GM19438 (cell line): Measurements from ENCODE around the gene CADM1.

Experiments used
- ATAC-seq: cut with Tn5 transposase; IDR thresholded peaks from one replicate; pipeline ENCODE4 v1.9.1; 2021; ENCODE audit warnings: low read depth; ENCODE audit not compliant: unreplicated experiment

CADM1 gene

GRCh38 chr11:115290893-115291292, 213.3 kb downstream of the CADM1 start:
- no peak for ATAC-seq

DNA sequence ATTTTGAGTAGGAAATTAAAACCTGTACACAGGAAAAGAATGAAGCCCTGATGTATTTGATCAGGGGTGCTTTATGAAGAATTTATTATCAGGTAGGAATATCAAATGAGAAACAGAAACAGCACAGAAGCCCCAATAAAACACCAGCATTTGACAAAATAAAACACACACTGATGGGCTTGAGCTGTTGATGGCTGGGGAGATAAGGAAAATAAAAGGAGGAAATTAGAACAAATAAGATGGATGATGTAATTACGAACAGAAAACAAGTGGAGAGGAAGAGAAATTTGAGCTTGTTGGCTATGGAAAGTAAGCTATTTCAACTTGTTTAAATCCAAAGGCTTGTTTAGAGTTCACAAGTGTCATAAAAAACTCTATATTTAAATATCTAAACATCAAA, 213.7 kb downstream of the CADM1 start:
- ATAC-seq: no peak

DNA sequence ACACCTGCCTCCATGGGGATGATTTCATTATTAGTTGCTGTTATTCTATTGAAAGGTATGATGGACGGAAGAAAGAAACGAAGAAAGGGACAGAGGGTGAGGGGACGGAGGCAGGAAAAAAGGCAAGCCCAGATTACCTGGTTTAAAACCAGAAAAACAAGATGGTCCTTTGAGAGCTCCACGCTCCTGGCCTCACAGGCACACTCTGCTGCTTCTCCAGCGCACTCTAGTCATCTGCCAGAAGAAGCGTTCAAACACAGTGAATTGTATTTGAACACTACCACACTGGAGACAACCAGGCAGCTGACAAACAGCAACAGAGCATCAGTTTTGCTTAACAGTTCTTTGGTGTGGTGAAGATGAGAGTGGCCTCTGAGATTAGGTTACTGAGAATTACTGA, 216.9 kb downstream of the CADM1 start:
- ATAC-seq: no peak

DNA sequence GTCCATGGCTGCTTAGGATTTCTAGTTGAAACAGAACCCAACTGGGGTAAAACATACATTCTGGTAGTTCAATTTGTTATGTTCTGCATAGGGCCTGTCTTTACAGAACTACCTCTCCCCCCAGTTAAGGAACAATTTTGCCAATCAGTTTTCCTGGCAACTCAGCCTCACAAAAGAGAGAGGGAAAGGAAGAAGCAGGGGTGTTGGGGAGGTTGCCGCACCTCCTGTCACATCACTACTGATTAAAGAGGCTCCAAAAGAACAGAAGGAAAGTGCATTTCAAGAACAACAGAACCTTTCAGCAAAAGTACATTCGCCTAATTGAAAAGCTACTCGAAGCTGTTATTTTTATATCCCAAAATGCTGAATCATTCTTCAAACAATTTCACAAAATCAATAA, 217.6 kb downstream of the CADM1 start:
- no peak for ATAC-seq

DNA sequence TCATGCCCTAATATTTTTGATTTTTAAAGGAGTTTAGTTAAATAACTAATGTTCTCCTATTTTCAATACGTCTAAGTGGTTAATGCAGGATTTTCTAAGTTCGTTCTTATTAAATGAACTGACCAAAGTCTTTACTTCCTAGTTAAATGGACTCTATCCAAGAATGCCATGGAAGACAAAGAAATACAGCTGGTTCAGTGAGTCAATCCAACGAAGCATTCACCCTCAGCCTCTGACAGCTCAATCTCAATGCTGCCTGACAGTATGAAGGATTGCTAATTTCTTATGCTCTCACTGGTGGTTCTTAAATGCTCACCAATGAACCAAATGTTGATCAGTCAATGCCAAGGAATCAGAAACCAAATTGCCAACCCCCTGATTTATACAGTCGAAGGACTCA, 219.4 kb downstream of the CADM1 start:
- ATAC-seq: no peak

DNA sequence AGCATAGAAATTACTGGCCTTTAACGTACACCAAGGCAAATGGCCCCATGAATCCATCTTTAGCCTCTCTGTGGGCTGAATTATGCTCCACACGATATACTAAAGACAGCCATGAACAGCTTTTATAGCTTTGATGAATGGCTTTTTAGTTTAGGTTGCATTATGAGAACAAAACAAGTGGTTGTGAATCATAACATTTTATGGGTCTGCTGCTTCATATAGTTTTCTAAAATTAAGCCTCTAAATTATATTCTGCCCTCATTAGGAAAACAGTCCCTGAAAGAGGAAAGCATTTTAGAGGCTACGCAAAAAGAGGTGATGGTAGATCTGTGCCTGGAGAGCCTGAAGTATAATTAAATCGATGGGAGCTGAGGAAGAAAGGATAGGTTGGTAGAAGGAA, 221.3 kb downstream of the CADM1 start:
- ATAC-seq: no peak

- ATAC-seq: no peak
These were observed 223.4 kb downstream of the CADM1 start for GRCh38 chr11:115280775-115281174.

GRCh38 chr11:115279813-115280761, 224.1 kb downstream of the CADM1 start:
- no peak for ATAC-seq

DNA sequence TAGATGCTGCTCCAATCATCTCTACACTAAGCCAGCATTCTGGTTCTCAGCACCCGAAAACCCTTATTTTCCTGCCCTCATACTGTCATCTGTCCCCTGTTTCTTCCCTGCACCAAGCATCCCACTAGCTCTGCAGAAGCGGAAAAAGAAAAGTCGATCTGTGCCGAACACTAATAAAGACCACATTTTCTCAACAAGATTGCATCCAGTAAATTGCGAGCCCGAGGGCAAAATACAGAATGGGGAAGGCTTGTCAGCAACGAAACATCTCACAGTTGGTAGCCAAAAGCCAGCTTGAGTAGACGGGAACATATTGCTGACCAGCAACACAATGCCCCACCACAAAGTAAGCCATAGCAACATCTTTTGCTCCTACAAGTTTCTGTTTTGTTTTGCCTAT, 227.4 kb downstream of the CADM1 start:
- ATAC-seq: no peak

DNA sequence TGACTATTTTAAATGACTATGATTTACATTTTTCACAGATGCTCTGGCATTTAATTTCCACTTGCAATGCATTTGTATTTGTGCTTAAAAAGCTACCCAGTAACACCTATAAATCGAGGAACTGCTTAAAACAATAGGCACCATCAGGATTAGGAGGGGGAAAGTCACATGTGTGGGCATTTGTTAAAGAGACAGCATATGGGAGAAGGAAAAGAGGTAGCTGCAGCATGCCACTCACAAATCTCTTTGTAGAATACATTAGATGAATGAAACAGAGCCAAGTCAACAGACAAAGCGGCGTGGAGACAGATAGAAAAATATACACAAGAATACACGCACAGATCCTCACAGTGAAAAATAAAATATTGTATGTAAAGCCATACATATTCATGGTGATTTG, 228.0 kb downstream of the CADM1 start:
- no peak for ATAC-seq

- ATAC-seq: no peak
These were observed 229.2 kb downstream of the CADM1 start for GRCh38 chr11:115275045-115275444.

GRCh38 chr11:115272925-115273324, 231.3 kb downstream of the CADM1 start:
- ATAC-seq: no peak

- ATAC-seq: no peak
These were observed 232.6 kb downstream of the CADM1 start for GRCh38 chr11:115271643-115272042.

GRCh38 chr11:115269191-115269950, 234.8 kb downstream of the CADM1 start:
- ATAC-seq: no peak

GRCh38 chr11:115267871-115268270, 236.3 kb downstream of the CADM1 start:
- ATAC-seq: no peak

GRCh38 chr11:115267238-115267781, 236.9 kb downstream of the CADM1 start:
- no peak for ATAC-seq

DNA sequence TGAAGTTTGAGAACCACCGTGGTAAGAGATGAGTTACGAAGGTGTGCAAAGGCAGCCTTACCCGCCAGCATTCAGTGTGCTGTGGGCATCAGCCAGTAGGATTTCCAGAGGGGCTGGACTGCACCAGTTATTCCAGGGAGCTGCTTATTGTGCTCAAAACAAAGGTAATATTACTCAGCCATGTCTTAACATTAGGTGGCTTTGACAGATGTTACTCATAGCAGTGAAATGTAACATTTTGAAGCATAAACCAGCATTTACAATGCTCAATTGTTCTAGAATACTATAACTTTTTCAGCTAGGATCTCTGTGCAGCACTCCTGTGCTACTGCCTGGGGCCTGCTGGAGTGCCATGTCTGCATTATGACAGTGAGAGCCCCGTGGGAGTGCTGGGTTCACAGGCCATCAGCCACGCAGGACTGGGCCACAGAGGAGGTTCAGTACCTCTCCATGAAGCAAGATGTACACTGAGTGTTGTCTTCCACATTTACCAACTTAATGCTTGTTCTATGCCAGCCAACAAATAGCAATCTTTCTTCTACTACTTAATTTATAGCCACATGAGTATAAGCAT, 238.1 kb downstream of the CADM1 start:
- ATAC-seq: no peak

DNA sequence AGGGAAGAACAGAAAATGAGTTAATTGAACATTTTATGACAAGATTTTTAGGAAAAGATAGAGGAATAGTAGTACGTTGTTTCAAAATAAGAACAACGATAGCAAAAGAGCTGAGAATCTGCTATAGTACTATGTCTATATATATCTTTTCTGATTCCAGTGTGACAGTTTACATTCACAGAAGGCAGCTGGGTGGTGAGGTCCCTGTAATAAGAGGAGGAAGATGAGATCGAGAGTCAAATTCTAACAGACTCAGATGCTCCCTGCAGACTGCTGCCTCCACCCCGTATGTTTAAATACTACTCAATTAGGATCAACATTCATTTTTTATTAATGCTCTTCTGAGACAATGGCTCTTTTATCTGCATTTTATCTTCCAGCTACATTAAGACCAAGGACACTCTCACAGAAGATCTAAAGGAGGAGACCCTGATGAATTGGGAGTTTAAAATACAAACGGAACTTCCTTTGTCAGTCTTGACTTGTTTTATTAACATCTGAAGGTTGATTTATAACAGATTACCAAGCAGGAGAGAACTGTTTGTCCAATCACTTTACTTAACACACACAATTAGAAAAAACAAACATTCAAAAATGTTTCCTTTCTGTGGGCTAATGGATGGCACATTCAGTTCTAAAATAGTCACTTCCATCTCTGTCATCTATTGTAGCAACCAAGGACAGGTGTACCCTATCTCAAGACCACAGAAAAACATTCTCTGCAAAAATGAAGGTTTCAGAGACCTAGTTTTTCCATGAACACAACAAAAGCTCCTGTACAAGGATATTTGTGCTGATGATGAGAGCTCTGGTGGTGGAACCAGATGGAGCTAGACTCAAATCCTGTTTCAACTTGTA, 240.2 kb downstream of the CADM1 start:
- ATAC-seq: no peak

DNA sequence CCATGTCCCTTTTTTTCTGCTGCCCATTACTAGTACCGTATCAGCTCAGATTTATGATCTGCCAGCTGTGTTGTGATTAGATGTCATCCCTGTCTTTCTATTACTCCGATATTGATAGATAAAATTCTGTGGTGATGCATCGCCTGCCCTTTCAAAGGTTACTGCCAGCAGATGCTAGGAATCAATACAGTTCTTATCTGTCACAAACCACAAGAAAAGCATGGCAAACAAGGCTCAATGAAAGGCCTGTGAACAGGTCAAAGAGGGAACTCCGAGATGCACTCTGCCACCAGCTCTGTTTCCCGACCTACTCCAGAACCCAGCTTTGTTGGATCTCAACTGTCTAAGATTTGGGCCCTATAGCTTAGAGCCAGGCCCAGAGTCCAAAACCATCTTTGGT, 246.0 kb downstream of the CADM1 start:
- ATAC-seq: no peak

DNA sequence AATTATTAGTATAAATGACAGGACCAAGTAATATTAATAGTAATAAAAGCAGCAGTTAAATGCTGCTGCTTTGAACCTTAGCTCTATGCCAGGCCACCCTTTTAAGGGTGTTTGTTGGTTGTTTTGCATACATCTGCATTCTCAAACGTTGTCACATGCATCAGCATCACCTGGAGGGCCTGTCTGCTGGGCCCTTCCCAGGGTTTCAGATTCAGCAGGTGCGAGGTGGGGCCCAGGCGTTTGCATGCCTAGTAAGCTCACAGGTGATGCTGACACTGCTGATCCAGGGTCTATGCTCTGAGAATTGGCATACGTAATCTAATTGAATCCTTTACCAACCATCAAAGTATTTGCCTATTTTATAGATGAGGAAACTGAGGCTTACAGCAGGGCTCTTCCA, 246.5 kb downstream of the CADM1 start:
- no peak for ATAC-seq
